ENCODE data around the gene CIITA. TPM values are rescaled to one million over a fixed set of nuclear protein-coding genes. Genes with fewer than 3 reads are reported as not detected.
"Not testable (repeated sequence)": the region's sequence is repeated elsewhere in the genome, so short reads cannot be mapped to it uniquely, and the experiment has no call there.

Gene CIITA
- total RNA-seq, 1 experiment from 2014 or later = 0.26 TPM

GRCh38 chr16:10966129-10966528 is 89.1 kb downstream of the CIITA start:
- no peak overlapping the region for H3K4me3 Mint-ChIP-seq
- H3K27ac Mint-ChIP-seq = no peak overlapping the region
- ATAC-seq = no peak
- H3K9me3 Mint-ChIP-seq = no peaks in the 10 kb centered on the region
- H3K27me3 Mint-ChIP-seq (ENCODE audit: low read depth) = no peaks in the 10 kb centered on the region
- H3K36me3 Mint-ChIP-seq = peaks cover 5% of the 10 kb centered on the region; the same call in 1 of the 2 replicates
- ChIA-PET CTCF (interaction anchor here (5.5 kb wide), 1 partner anchor 14 kb away, joined by 70 read pairs; no protein-coding TSS in a partner anchor), POLR2A (no interaction called here)
- peaks cover 4% of the 10 kb centered on the region for H3K4me1 Mint-ChIP-seq
- no peak for TF ChIP-seq GABPB1 (CRISPR knock-in tag; IDR thresholded peaks at IDR 0.05)
- TF ChIP-seq ERG (CRISPR knock-in tag; IDR thresholded peaks at IDR 0.05) = no peak
- TF ChIP-seq ZSCAN18 (CRISPR knock-in tag; IDR thresholded peaks at IDR 0.05) = no peak
- TF ChIP-seq USF2 (CRISPR knock-in tag; IDR thresholded peaks at IDR 0.05) = no peak
- no peak for TF ChIP-seq ZNF281 (CRISPR knock-in tag; IDR thresholded peaks at IDR 0.05)
- no peak for TF ChIP-seq SMAD4 (CRISPR knock-in tag; IDR thresholded peaks at IDR 0.05)
- TF ChIP-seq ZNF317 (CRISPR knock-in tag; IDR thresholded peaks at IDR 0.05; ENCODE audit: borderline replicate concordance, low read depth) = no peak
- TF ChIP-seq ETV6 (CRISPR knock-in tag; IDR thresholded peaks at IDR 0.05) = no peak
- TF ChIP-seq CREM (CRISPR knock-in tag; IDR thresholded peaks at IDR 0.05) = no peak
- no peak for TF ChIP-seq JUN (CRISPR knock-in tag; IDR thresholded peaks at IDR 0.05)
- no peak for TF ChIP-seq CDX4 (CRISPR knock-in tag; IDR thresholded peaks at IDR 0.05; ENCODE audit: borderline replicate concordance)
- TF ChIP-seq E2F4 (CRISPR knock-in tag; IDR thresholded peaks at IDR 0.05; ENCODE audit: borderline replicate concordance, low read depth) = no peak
- TF ChIP-seq ZNF512 (CRISPR knock-in tag; IDR thresholded peaks at IDR 0.05; ENCODE audit: borderline replicate concordance) = no peak
- DNase-seq (ENCODE audit: low spot score) = no peak

- H3K4me3 Mint-ChIP-seq; ATAC-seq; H3K4me1 Mint-ChIP-seq; DNase-seq (ENCODE audit: low spot score); H3K9me3 Mint-ChIP-seq; H3K27me3 Mint-ChIP-seq (ENCODE audit: low read depth); H3K27ac Mint-ChIP-seq; H3K36me3 Mint-ChIP-seq; POLR2A ChIA-PET: not testable (repeated sequence)
- CTCF ChIA-PET = interaction anchor here (5.5 kb wide), 1 partner anchor 15 kb away, joined by 70 read pairs; no protein-coding TSS in a partner anchor
These were observed 89.6 kb downstream of the CIITA start for GRCh38 chr16:10966559-10966958.
